Karpas-422 (cell line): Measurements from ENCODE around the gene ERGIC1. TPM values are rescaled to one million over a fixed set of nuclear protein-coding genes. Genes with fewer than 3 reads are reported as not detected.

Experiments
- DNase-seq: peaks from one replicate; pipeline ENCODE4 v3.0.0-alpha.2; 2015
- H2AFZ ChIP-seq: fragments of 200-600 bp; sonication (generic); 2 replicates; pipeline ENCODE4 v1.6.1; 2014; ENCODE audit warnings: antibody characterized with exemption, low read length, mixed read lengths
- H3K27ac ChIP-seq: fragments of 200-600 bp; sonication (generic); 2 replicates; pipeline ENCODE4 v1.5.1; 2014; ENCODE audit warnings: mild to moderate bottlenecking, low read length, moderate library complexity
- H3K27me3 ChIP-seq: fragments of 200-600 bp; sonication (generic); 2 replicates; pipeline ENCODE4 v1.6.1; 2014; ENCODE audit warnings: low read length, mixed read lengths
- H3K36me3 ChIP-seq: fragments of 200-600 bp; sonication (generic); 2 replicates; pipeline ENCODE4 v1.6.1; 2014; ENCODE audit warnings: low read length, mixed read lengths; ENCODE audit not compliant: insufficient read depth
- H3K4me1 ChIP-seq: fragments of 200-600 bp; sonication (generic); 2 replicates; pipeline ENCODE4 v1.6.1; 2014; ENCODE audit warnings: mild to moderate bottlenecking, low read length, mixed read lengths
- H3K4me2 ChIP-seq: fragments of 200-600 bp; sonication (generic); 2 replicates; pipeline ENCODE4 v1.6.1; 2014; ENCODE audit warnings: low read length, low read depth, mild to moderate bottlenecking; ENCODE audit not compliant: poor library complexity, severe bottlenecking
- H3K4me3 ChIP-seq: fragments of 200-600 bp; sonication (generic); 2 replicates; pipeline ENCODE4 v1.5.1; 2014; ENCODE audit warnings: mild to moderate bottlenecking, antibody characterized with exemption, low read length, mixed read lengths
- H3K79me2 ChIP-seq: fragments of 200-600 bp; sonication (generic); 2 replicates; pipeline ENCODE4 v1.6.1; 2014; ENCODE audit warnings: mild to moderate bottlenecking, low read length, mixed read lengths
- H3K9ac ChIP-seq: fragments of 200-600 bp; sonication (generic); 2 replicates; pipeline ENCODE4 v1.6.0; 2014; ENCODE audit warnings: low read length
- H3K9me2 ChIP-seq: fragments of 200-600 bp; sonication (generic), shearing (Covaris generic); replicated peaks from 2 replicates; pipeline ENCODE4 v1.6.0; 2014; ENCODE audit warnings: mild to moderate bottlenecking, low read length, moderate library complexity; ENCODE audit not compliant: insufficient read depth
- H3K9me3 ChIP-seq: fragments of 300-700, 200-600 bp; sonication (generic); 2 replicates; pipeline ENCODE4 v1.6.1; 2014; ENCODE audit warnings: low read length, mixed read lengths
- H4K20me1 ChIP-seq: fragments of 200-600 bp; sonication (generic); 2 replicates; pipeline ENCODE4 v1.6.1; 2014; ENCODE audit warnings: mild to moderate bottlenecking, antibody characterized with exemption, low read length, low read depth; ENCODE audit not compliant: insufficient read depth
- total RNA-seq: library from RNA; depleted of rRNA; stranded (reverse); fragments of >200 nt; shearing (Covaris generic); gene quantifications from 2 replicates; pipeline ENCODE4 v1.2.3, GENCODE V29; 2014; ENCODE audit warnings: low replicate concordance

The ERGIC1 gene
- total RNA-seq, 1 experiment from 2014 or later = 67.2 TPM

- Histone ChIP-seq H3K27ac (no peak overlapping the region), H3K4me1 (no peaks in the 10 kb centered on the region), H3K4me2 (no peak overlapping the region), H3K4me3 (no peak overlapping the region), H3K9ac (no peak overlapping the region), H4K20me1 (no peaks in the 10 kb centered on the region), H3K27me3 (no peaks in the 10 kb centered on the region), H3K9me2 (no peaks in the 10 kb centered on the region), H3K79me2 (no peaks in the 10 kb centered on the region), H3K9me3 (no peaks in the 10 kb centered on the region), H3K36me3 (no peaks in the 10 kb centered on the region), H2AFZ (no peak overlapping the region)
- no peak for DNase-seq
These were observed 106.4 kb downstream of the ERGIC1 start for GRCh38 chr5:172940268-172941066.

GRCh38 chr5:172941067-172941516 lies 107.0 kb downstream of the ERGIC1 start:
- Histone ChIP-seq H3K9me3 (no peaks in the 10 kb centered on the region), H3K9ac (no peak overlapping the region), H3K4me3 (no peak overlapping the region), H4K20me1 (no peaks in the 10 kb centered on the region), H3K9me2 (no peaks in the 10 kb centered on the region), H2AFZ (no peak overlapping the region), H3K79me2 (no peaks in the 10 kb centered on the region), H3K36me3 (no peaks in the 10 kb centered on the region), H3K27me3 (no peaks in the 10 kb centered on the region), H3K4me1 (no peaks in the 10 kb centered on the region), H3K4me2 (no peak overlapping the region), H3K27ac (no peak overlapping the region)
- DNase-seq = no peak

- no peak overlapping the region for H2AFZ ChIP-seq
- H3K27ac ChIP-seq = no peak overlapping the region
- no peak overlapping the region for H3K4me2 ChIP-seq
- no peaks in the 10 kb centered on the region for H3K36me3 ChIP-seq
- no peaks in the 10 kb centered on the region for H4K20me1 ChIP-seq
- no peak for DNase-seq
- H3K9me2 ChIP-seq = no peaks in the 10 kb centered on the region
- no peaks in the 10 kb centered on the region for H3K4me1 ChIP-seq
- no peak overlapping the region for H3K4me3 ChIP-seq
- no peaks in the 10 kb centered on the region for H3K79me2 ChIP-seq
- H3K9ac ChIP-seq = no peak overlapping the region
- H3K27me3 ChIP-seq = no peaks in the 10 kb centered on the region
- H3K9me3 ChIP-seq = no peaks in the 10 kb centered on the region
These were observed 108.5 kb downstream of the ERGIC1 start for GRCh38 chr5:172942556-172942955.

GRCh38 chr5:172943283-172943841 lies 109.3 kb downstream of the ERGIC1 start:
- Histone ChIP-seq H3K9me3 (no peaks in the 10 kb centered on the region), H3K4me1 (no peaks in the 10 kb centered on the region), H3K79me2 (no peaks in the 10 kb centered on the region), H2AFZ (no peak overlapping the region), H3K4me3 (no peak overlapping the region), H3K36me3 (no peaks in the 10 kb centered on the region), H4K20me1 (no peaks in the 10 kb centered on the region), H3K9me2 (no peaks in the 10 kb centered on the region), H3K27ac (no peak overlapping the region), H3K9ac (no peak overlapping the region), H3K27me3 (no peaks in the 10 kb centered on the region), H3K4me2 (no peak overlapping the region)
- no peak for DNase-seq

GRCh38 chr5:172943906-172944305 lies 109.9 kb downstream of the ERGIC1 start:
- H3K9me3 ChIP-seq = no peaks in the 10 kb centered on the region
- H3K4me2 ChIP-seq = no peak overlapping the region
- DNase-seq = no peak
- H4K20me1 ChIP-seq = no peaks in the 10 kb centered on the region
- H3K27me3 ChIP-seq = no peaks in the 10 kb centered on the region
- H2AFZ ChIP-seq = no peak overlapping the region
- no peak overlapping the region for H3K27ac ChIP-seq
- no peak overlapping the region for H3K9ac ChIP-seq
- no peaks in the 10 kb centered on the region for H3K9me2 ChIP-seq
- H3K36me3 ChIP-seq = no peaks in the 10 kb centered on the region
- H3K4me3 ChIP-seq = no peak overlapping the region
- H3K4me1 ChIP-seq = no peaks in the 10 kb centered on the region
- no peaks in the 10 kb centered on the region for H3K79me2 ChIP-seq

GRCh38 chr5:172944741-172945140 lies 110.7 kb downstream of the ERGIC1 start:
- Histone ChIP-seq H3K27ac (no peak overlapping the region), H3K36me3 (no peaks in the 10 kb centered on the region), H3K9ac (no peak overlapping the region), H3K9me3 (no peaks in the 10 kb centered on the region), H3K4me1 (no peaks in the 10 kb centered on the region), H4K20me1 (no peaks in the 10 kb centered on the region), H3K27me3 (no peaks in the 10 kb centered on the region), H2AFZ (no peak overlapping the region), H3K9me2 (no peaks in the 10 kb centered on the region), H3K4me3 (no peak overlapping the region), H3K4me2 (no peak overlapping the region), H3K79me2 (no peaks in the 10 kb centered on the region)
- no peak for DNase-seq

GRCh38 chr5:172945151-172945550 lies 111.1 kb downstream of the ERGIC1 start:
- Histone ChIP-seq H3K4me3 (no peak overlapping the region), H3K27me3 (no peaks in the 10 kb centered on the region), H3K4me2 (no peak overlapping the region), H3K36me3 (no peaks in the 10 kb centered on the region), H3K9me2 (no peaks in the 10 kb centered on the region), H3K27ac (no peak overlapping the region), H3K79me2 (no peaks in the 10 kb centered on the region), H3K9ac (no peak overlapping the region), H3K9me3 (no peaks in the 10 kb centered on the region), H2AFZ (no peak overlapping the region), H3K4me1 (no peaks in the 10 kb centered on the region), H4K20me1 (no peaks in the 10 kb centered on the region)
- no peak for DNase-seq

GRCh38 chr5:172946146-172946545 lies 112.1 kb downstream of the ERGIC1 start:
- no peaks in the 10 kb centered on the region for H3K27me3 ChIP-seq
- no peak overlapping the region for H3K4me3 ChIP-seq
- no peak overlapping the region for H3K9ac ChIP-seq
- no peaks in the 10 kb centered on the region for H3K9me3 ChIP-seq
- no peak for DNase-seq
- no peaks in the 10 kb centered on the region for H3K79me2 ChIP-seq
- H4K20me1 ChIP-seq = no peaks in the 10 kb centered on the region
- no peak overlapping the region for H3K27ac ChIP-seq
- no peaks in the 10 kb centered on the region for H3K9me2 ChIP-seq
- H3K36me3 ChIP-seq = no peaks in the 10 kb centered on the region
- H3K4me2 ChIP-seq = no peak overlapping the region
- no peaks in the 10 kb centered on the region for H3K4me1 ChIP-seq
- no peak overlapping the region for H2AFZ ChIP-seq
